SK-N-MC (cell line): Measurements from ENCODE around the gene CROCC2.

Source experiments
- DNase-seq: peaks from one replicate; pipeline ENCODE4 v3.0.0-alpha.2; 2011; ENCODE audit warnings: low read depth, low spot score
- H3K27ac ChIP-seq: fragments of 200-600 bp; sonication (generic); 2 replicates; pipeline ENCODE4 v1.5.1; 2016; ENCODE audit warnings: mixed run types
- H3K36me3 ChIP-seq: fragments of 200-600 bp; sonication (generic); 2 replicates; pipeline ENCODE4 v1.6.1; 2017; ENCODE audit warnings: antibody characterized with exemption, low read length, mixed read lengths; ENCODE audit not compliant: insufficient read depth
- H3K4me3 ChIP-seq: fragments of 200-600 bp; sonication (generic); 2 replicates; pipeline ENCODE4 v1.5.1; 2016
- H3K9ac ChIP-seq: fragments of 200-600 bp; sonication (generic); 2 replicates; pipeline ENCODE4 v1.8.0; 2017; ENCODE audit warnings: mixed run types, mixed read lengths; ENCODE audit not compliant: insufficient read length
- H3K9me3 ChIP-seq: fragments of 200-600 bp; sonication (generic); 2 replicates; pipeline ENCODE4 v1.6.1; 2017; ENCODE audit warnings: low read depth, mild to moderate bottlenecking, antibody characterized with exemption, low read length, moderate library complexity, mixed read lengths
- EZH2 ChIP-seq: fragments of 200-600 bp; sonication (generic); IDR thresholded peaks from one replicate; pipeline ENCODE4 v1.6.1; 2017; ENCODE audit warnings: antibody characterized with exemption
- FOXP2 ChIP-seq: optimal IDR thresholded peaks from 2 replicates; pipeline ENCODE3; 2011; ENCODE audit warnings: mild to moderate bottlenecking, moderate library complexity; ENCODE audit not compliant: insufficient read depth; ENCODE audit errors: extremely low read length, control extremely low read depth
- POLR2AphosphoS5 ChIP-seq: IDR thresholded peaks from 2 replicates; pipeline ENCODE4 v1.6.1; 2012; ENCODE audit warnings: mild to moderate bottlenecking, low read depth, low read length, borderline replicate concordance

Gene CROCC2

GRCh38 chr2:240894006-240894405 is 12.1 kb upstream of the CROCC2 start:
- H3K36me3 ChIP-seq, result no peaks in the 10 kb centered on the region
- no peak for DNase-seq
- TF ChIP-seq EZH2 (no peak), POLR2AphosphoS5 (no peak), FOXP2 (no peak)
- no peak overlapping the region for H3K4me3 ChIP-seq
- no peak overlapping the region for H3K27ac ChIP-seq
- H3K9ac ChIP-seq, result no peak overlapping the region
- H3K9me3 ChIP-seq, result no peaks in the 10 kb centered on the region

- Histone ChIP-seq H3K9ac (no peak overlapping the region), H3K27ac (no peak overlapping the region), H3K36me3 (no peaks in the 10 kb centered on the region), H3K4me3 (no peak overlapping the region), H3K9me3 (no peaks in the 10 kb centered on the region)
- DNase-seq, result no peak
- no peak for TF ChIP-seq FOXP2
- TF ChIP-seq EZH2, result no peak
- no peak for TF ChIP-seq POLR2AphosphoS5
Observed at GRCh38 chr2:240894836-240895558, 11.1 kb upstream of the CROCC2 start.

GRCh38 chr2:240895656-240896388 is 10.3 kb upstream of the CROCC2 start, which contains the start of gene MAB21L4:
Gene MAB21L4 (minus strand): TSS chr2:240896156. CDS start chr2:240895997, 159 bp downstream.
- Histone ChIP-seq H3K36me3 (no peaks in the 10 kb centered on the region), H3K4me3 (no peak within 1 kb of the TSS), H3K27ac (no peak within 1 kb of the TSS), H3K9ac (no peak within 1 kb of the TSS), H3K9me3 (no peaks in the 10 kb centered on the region)
- no peak for DNase-seq
- no peak for TF ChIP-seq EZH2
- no peak for TF ChIP-seq FOXP2
- TF ChIP-seq POLR2AphosphoS5, result no peak

- no peak overlapping the region for H3K4me3 ChIP-seq
- H3K9ac ChIP-seq, result no peak overlapping the region
- no peak overlapping the region for H3K27ac ChIP-seq
- no peaks in the 10 kb centered on the region for H3K36me3 ChIP-seq
- H3K9me3 ChIP-seq, result no peaks in the 10 kb centered on the region
- DNase-seq, result no peak
- TF ChIP-seq EZH2 (no peak), FOXP2 (no peak), POLR2AphosphoS5 (no peak)
Observed at GRCh38 chr2:240896394-240896793, 9.7 kb upstream of the CROCC2 start.

- no peak for DNase-seq
- Histone ChIP-seq H3K9ac (no peak overlapping the region), H3K9me3 (no peaks in the 10 kb centered on the region), H3K4me3 (no peak overlapping the region), H3K36me3 (no peaks in the 10 kb centered on the region), H3K27ac (no peak overlapping the region)
- no peak for TF ChIP-seq POLR2AphosphoS5
- TF ChIP-seq EZH2, result no peak
- no peak for TF ChIP-seq FOXP2
Observed at GRCh38 chr2:240896871-240897692, 9.1 kb upstream of the CROCC2 start.

GRCh38 chr2:240898108-240898730 is 7.9 kb upstream of the CROCC2 start:
- Histone ChIP-seq H3K27ac (no peak overlapping the region), H3K4me3 (no peak overlapping the region), H3K36me3 (no peaks in the 10 kb centered on the region), H3K9ac (no peak overlapping the region), H3K9me3 (no peaks in the 10 kb centered on the region)
- TF ChIP-seq FOXP2 (no peak), EZH2 (no peak), POLR2AphosphoS5 (no peak)
- no peak for DNase-seq

- DNase-seq, result no peak
- Histone ChIP-seq H3K9me3 (no peaks in the 10 kb centered on the region), H3K36me3 (no peaks in the 10 kb centered on the region), H3K9ac (no peak overlapping the region), H3K27ac (no peak overlapping the region), H3K4me3 (no peak overlapping the region)
- no peak for TF ChIP-seq EZH2
- no peak for TF ChIP-seq POLR2AphosphoS5
- no peak for TF ChIP-seq FOXP2
Observed at GRCh38 chr2:240898731-240899467, 7.2 kb upstream of the CROCC2 start.
